NCI-H510A (cell line): ENCODE measurements around the gene EEFSEC.
A peak's percentile ranks its signal among the peaks of the same experiment; 100 is the strongest.

Experiments used
- DNase-seq: peaks from one replicate; lab custom pipeline; 2025; lab: John Stamatoyannopoulos, UW

Gene EEFSEC

DNA sequence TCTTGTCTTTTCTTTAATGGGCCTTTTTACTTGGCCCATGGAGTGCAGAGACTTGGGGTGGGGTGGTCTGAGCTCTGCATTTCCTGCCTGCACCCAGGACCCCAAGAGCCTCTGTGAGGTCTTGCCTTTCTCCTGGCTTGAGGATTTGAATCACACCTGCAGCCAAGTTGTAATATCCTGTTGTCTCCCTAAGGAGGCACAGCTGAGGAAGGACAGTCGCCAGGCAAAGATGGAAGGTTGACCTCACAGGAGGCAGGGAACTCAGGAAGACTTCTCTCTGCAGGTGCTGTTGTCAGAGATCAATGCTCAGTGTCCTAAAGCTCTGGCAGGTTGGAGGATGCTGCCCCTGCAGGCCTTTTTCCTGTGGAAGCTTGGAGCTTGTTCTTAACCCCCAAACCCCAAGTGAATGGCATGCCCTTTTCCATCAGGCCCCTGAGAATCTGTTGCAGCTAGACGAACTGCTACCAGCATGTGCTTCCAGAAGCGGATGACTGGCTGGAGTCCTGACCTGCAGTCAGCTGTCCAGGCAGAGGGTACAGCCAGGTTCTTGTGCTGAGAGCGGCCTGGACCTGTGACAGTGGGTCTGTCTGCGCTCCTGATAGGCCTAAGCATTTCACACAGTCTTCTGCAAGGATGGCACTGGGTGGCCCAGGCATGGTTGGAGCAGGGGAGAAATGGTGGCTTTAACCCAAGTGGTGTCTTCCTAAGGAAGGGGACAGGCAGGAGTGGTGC is 120.0 kb downstream of the EEFSEC start:
- DNase-seq = no peak

DNA sequence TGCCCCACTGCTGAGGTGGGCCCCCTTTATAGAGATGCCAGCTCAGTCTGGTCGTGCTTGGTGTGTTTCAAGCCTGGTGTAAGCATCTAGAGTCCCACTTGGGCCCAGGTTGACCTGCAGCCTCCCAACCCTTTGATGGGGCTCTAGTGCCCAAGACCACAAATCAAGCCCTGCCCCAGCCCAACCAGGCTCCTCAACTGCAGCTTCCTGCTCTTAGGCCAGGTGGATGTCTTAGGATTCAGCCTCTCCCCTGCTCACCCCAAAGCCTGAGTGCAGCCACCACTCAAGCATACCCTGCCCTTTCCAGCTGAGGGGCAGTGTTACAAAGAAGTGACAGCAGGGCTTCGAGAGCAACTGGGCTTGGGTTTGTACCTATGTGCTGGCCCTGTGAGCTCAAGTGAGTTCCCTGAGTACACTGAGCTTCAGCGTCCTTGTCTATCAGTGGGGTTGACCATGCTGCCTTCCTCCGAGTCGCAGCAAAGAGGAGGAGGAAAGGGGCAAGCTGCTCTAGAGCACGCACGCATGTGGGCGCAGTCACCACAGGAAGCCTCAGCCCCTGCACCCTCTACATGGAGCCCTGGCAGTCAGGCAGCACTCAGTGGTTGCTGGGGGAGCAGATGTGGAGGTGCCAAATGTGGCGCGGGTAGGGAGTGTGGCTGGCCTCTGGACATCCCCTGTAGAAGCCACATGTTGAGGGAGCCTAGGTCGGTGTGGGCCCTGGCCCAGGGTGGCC is 120.7 kb downstream of the EEFSEC start:
- no peak for DNase-seq

DNA sequence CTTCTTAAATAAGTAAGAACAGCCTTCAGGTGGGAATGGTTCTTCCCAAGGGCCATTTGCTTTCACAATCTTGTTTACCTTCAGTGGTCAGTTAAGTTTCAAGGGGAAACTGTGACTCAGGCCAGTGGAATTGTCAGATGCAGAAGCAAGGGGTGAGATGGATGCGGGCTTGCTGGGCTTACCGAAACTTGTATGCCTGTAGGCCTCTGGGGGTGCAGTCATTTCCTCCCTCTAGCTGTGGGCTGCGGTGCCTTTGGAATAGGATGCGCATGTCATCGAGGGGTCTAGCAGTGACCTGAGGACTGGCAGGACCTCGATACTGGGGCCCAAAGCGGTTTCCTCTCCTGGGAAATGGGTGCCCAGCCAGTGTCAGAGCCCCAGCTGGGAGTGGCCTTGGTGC is 121.6 kb downstream of the EEFSEC start:
- no peak for DNase-seq

DNA sequence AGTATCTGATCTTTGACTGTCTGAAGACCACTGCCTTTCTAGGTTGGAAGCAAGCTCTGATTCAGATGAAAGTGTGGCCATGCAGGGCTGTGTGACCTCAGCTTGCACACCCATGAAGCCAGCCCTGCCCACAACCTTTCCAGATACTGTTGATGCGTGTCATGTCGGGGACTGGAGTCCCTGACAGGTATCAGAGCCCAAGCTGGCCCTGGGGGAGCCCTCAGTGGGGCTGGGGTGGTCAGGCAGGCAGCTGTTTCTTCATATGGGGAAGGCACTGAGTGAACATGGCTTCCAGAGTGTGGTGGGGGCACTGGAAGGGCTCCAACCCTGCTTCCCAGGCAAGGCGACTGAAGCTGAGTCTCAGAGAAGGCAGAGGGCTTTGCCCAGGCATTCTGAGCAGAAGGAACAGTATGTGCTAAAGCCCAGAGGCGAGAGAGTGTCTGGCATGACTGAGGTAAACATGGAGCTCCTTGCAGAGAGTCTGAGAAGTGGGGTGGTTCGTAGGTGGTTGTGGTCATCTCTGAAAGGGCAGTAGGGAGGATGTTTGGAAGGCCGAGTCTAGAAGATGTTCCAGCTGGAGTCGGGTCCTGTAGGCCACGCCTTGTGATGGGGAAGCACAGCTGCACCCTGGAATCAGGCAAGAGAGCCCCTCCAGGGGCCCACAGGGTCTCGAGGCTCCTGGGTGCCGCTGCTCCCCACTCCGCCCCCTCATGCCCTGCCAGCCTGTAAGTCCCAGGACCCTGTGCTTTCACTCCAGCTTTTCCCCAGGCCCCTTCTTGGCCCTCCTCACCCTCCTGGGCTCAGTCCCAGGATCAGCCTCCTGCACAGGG is 122.2 kb downstream of the EEFSEC start:
- DNase-seq = no peak

DNA sequence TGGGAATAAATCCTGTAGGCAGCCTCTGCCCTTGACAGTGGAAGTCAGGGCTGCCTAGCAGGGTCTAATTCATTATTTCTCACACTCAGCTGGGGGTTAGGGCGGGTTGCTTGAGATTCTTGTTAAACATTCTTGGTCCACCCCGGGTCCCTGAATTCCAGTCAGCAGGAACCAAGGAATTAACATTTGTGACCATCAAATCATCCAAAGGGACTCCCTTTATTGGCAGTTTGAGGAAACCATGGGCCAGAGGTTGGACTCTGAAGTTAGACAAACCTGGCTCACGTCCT is 122.8 kb downstream of the EEFSEC start:
- no peak for DNase-seq

DNA sequence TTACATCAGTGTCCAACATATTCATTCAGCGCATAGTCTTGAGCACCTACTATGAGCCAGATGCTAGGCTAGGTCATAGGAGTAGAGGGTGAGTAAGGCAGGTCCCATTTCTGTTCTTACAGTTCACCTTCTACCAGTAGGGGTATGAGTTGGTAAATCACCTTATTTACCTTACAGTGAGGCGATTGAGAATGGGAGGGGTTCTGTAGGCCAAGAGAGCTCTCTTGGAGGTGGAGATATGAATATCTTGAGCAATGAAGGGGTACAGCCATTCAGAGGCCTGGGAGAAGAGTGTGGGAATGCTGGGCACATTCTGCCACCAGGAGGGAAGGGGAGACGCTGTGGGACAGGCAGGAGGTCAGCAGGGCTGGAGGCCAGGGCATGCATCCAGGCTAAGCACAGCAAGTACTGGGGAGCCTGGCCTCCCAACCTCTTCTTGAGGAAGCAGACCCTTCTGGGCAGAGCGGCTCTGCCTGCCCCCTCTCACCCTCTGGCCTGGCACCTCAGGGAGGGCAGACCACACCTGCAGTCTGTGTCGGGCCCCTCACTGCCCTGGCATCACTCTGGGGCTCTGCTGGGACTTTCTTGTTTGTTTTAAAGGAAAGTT is 123.4 kb downstream of the EEFSEC start:
- no peak for DNase-seq

DNA sequence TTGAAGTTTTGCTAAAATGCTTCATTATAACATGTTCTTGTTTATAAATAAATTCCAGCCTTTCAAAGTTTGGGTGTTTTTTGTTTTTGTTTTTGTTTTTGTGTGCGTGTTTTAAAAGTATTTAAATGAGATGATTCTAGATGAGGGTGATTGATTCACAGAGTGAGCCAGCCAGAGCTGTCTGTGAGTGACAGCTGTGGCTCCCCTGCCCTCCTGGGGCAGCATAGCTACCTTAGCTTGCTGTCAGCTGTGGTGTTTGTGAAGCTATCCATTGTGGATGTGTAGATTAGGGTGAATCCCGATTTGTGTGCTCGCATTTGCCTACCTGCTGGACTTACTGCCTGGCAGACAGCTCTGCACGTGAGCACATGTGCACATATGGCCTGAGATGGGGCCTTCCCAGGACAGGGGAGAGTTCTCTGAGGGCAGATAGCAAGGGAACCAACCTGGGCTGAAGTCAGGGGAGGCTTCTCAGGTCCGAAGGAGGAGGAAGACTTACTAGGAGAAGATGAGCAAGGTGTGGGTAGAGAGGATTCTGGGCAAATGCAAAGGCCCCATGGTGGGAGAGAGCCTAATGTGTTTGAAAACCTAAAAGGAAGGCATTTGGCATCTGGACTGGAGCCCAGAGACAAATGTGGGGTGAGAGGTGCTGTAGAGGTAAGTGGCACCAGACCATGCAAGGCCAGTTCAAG is 124.2 kb downstream of the EEFSEC start:
- no peak for DNase-seq

DNA sequence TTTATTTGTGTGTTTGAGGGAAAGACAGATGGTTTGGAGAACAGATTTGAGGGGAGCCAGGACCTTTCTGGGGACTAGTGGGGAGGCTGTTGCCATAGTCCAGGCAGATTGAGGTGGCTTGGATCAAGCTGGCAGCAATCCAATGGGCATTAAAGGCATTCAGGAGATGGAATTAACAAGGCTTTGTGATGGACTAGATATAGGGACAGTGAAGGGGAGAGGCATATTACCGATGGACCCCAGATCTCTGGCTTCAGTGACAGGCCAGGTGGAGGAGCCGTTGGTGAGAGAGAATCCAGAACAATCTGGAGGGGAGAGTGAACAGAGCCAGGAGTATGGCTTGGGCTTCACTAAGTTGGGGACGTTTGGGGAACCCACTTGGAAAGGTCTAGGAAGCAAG is 124.8 kb downstream of the EEFSEC start:
- no peak for DNase-seq

DNA sequence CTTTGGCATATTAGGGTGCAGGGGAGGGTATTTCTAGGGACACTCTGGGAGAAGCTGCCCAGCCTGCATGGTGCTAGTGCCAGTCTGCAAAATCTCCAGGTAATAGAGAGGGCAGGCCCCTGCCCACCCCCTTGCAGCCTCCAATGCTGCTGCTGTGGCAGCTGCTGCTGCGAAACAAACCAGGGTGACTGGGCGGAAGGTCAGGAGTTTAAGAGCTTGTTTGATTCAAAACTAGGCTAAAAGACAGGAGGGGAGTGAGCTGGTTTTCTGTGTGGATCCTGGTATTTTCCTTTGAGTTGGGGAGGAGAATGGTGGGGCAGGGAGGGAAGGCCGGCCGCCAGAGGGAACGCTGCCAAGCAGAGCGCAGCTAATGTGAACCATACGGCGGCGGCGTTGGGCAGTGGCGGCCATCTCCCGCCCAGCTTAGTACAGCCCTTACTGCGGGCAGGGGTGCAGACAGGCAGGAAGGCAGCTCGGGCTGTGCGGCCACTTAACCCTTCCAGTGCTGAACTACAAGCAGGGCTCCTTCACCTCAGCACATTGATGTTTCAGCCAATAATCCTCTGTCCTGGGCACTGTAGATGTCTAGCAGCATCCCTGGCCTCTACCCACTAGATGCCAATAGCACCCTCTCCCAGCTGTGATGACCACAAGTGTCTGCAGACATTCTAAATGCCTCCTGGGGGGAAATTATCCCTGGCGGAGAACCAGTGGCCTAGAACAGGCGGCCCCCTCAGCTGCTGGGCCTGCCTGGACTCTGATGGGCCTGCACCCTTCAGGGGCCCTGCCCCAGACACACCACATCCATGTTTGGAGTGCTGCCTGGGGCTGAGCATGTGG is 125.7 kb downstream of the EEFSEC start:
- peak; percentile 10 for DNase-seq

DNA sequence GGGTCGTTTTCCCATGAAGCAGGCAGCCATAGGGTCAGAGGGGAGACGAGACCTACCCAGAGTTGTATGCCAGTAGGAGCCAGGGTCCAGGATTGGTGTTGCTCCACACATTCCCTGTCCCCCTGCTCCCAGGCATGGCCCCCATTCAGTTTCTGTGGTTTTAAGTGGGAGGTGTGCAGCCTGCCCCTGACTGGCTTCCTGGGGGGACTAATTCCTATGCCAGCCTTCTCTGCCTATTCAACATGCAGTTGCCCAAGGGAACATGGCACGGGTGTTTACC is 126.3 kb downstream of the EEFSEC start:
- no peak for DNase-seq

DNA sequence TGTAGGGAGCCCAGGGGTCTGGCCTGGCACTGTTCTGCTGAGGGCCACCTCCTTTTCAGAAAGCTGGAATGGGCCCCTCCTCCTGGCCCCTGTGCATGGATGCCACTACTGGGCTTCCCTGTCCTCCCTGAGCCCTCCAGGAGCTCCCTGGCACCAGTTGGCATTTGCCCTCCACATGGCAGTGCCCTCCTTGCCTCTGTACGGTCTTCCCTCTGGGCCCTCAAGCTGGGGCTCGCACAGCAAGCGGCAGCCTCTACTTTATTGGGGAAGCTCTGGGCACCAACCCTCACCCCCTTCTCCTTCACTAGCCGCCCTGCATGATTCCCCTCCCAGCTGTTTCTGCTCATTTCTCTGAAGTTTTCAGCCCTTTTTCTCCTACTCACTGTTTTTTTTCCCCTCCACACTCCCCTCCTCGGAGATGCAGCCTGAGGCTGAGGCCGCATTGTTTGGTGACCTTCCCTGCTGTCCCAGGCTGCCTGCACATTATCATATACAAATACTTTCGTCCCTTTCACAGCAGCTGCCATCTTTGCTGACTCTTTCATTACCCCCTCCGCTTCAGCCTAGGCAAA is 127.3 kb downstream of the EEFSEC start:
- peak; percentile 35 for DNase-seq

DNA sequence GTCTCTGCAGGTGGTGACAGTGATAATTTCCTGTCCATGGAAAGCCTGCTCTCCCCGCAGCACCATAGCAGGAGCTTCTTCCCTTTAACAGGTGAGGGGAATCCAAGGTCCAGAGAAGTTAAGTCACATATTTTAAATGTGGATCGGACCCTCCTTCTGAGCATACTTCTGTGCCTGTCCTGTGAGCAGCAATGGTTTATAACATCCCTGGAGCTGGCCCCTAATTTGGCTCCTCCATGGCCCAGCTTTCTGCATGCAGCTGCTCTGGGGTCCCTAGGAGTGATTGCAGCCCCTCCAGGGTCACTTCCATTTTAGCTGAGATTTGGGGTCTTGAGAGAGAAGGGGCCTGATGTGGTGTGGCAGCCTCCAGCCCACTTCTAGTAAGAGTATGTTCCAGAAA is 127.8 kb downstream of the EEFSEC start:
- DNase-seq = no peak

DNA sequence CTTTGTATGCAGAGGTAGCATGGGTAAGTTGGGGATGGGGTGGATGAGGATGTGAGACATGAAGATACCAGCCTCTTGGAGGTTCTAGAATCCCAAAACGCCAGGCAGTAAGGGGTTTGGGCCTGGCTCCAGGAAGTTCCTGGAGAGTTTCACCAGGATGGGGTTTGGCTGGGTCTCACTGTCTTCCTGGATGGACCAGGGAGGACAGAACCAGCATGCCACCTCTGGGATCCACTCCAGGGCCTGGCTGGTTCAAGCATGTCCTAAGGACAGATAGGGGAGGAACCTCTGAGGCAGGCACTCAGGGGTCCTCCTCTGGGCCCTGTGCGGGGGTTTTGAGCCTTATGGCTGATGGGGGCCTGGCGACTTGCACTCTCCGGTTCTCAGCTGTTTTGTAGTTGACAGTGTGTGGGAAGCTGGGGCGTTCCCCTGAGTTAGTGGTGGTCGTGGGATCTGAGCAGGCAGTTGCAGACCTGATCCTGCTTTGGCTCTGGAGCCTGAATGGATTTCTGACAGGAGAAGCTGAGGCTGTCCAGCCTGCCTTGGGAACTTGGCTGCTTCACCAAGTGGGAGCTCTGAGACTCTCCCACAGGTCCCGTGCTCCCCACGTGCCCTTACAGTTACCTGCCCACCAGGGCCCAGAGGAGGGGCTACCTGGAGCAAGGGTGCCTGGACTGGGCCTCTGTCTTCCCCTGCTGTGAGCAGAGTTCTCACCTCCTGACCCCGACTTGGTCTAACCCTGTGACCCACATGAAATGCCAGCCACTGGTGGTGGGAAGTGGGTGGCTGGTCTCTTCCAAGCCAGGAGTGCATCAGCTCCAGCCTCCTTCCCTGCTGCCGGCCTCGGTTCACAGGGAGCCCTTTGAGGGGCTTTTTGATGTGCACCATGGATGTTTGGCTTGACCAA is 128.4 kb downstream of the EEFSEC start:
- DNase-seq = no peak

DNA sequence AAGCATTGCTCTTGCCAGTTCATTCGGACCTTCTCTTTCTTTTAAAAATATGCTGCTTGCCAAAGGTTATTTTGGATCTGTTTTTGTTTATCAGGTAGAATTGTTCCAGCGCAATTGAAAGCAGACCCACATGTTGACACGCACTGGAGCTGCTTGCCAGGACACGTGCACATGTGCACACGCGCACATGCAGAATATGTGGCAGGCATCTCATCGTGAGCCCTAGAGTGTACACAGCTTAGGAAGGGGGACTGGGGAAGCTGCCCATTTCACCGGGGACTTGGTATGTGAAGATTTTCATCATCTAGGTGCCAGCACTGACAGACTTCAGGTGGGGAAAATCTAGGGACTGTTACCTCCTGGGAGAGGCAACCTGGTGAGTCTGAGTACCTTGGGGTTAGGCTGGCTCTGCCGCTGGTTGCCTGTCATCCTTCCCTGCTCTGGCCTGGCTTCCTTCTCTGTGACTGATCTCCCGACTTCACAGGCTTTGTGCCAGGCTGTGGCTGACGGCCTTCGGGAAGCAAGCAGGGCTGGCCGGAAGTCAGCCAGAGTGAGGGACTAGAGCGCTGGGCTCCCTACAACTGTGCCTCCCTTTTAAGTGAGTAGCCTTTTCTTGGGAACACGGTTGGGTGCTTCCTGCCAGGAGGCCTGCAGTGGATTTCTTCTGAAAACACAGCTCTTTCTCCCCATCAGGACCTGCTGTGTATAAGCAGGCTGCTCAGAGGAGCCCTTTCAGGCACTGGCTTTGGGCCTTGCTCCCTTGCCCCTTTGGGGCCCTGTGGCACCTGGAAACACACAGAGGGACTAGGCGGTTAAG is 129.3 kb downstream of the EEFSEC start:
- DNase-seq = no peak

DNA sequence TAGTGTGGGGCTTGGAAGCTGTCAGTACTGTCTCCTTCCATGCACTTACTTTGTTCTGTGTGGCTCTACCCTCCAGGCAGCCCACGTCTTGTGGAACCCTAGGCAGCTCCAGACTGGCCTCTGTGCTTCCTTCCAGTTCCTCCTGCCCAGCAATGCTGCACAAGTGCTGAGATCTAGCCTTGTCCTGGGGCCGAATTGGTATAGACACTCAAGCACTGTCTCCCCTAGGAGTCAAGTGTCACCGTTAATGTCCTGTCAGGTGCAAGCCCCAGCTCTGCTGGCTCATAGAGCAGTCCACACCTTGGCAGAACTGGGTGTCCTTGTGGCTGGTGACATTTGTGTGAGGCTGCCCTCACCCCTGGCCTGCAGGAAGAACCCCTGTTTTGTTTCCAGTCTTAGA is 130.1 kb downstream of the EEFSEC start:
- no peak for DNase-seq

DNA sequence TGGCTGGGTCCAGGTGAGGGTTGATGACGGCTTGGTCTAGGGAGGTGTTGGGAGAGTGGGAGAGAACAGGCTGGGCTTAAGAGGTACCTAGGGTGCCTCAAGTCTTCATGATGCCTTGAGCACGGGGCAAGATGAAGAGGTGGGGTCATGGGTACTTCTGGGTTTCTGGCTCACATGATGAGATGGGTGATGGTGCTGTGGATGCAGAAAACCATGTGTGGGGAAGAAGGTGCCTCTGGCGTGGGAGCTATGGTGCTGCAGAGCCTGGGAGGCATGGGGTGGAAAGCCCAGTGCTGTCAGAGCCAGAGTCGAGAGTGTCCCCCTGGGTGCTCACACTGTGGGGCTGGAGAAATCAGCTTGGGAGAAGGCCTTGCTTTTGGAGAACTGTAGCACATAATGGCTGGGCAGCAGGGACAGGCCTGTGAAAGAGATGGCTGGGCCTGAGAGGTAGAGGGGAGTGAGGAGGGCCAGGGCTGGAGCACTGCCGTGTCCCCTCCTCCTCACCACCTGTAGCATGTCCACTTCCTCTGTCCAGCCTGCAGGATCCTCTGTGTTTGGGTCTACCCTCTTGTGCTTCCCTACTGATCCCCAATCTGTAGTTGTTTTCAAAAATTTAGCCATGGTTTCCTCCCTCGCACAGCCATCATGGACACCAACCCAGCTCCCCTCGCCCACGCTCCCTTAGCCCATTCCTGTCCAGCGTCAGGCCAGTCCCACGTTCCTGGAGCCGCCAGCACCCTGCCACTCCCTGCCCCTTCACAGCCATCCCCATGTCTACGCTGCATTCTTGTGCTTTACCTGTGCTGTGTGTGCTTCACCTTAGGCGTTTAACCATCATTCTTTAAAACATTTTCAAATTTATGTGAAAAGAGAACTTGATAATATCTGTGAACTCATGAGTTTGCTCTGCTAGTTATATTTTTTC is 132.0 kb downstream of the EEFSEC start:
- no peak for DNase-seq

DNA sequence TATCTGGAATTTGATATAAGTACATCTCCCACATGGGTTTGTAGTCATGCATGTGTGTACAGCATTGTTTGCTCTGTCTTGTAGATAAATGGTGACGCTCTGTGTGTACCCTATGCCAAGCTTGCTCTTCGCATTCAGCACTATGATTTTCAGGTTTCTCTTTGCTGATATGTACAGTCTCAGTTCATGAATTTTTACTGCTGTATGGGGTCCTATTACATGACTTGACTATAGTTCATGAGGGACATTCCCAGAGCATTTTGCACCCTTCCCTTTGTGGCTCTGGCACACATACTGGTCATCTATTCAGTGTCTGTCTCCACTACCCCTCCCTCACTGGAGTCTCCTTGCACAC is 132.7 kb downstream of the EEFSEC start:
- DNase-seq = no peak

DNA sequence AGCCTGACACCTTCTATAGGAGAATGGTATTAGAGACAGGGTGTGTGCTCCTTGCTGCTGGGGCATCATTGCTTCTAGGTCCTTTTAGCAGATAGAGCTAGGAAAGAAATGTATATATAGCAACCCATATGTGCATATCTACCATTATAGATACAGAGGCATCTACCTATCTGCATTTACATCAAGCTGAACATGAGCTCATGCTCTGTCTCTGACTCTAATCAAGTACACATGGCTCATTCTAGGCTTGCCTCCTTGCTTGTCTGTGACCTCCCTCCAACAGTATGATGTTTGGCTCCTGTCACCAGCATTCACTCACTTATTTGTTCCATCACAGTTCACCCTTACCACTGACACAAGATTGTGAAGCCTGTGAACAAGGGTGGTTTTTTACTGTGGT is 133.4 kb downstream of the EEFSEC start:
- DNase-seq = no peak
